OCI-LY7 (cell line): ENCODE results near the gene EDDM13.

Experiments used
- EZH2phosphoT487 ChIP-seq: fragments of 200-600 bp; sonication (generic); IDR thresholded peaks from 2 replicates; pipeline ENCODE4 v1.6.1; 2018; ENCODE audit warnings: low read depth, borderline replicate concordance, mild to moderate bottlenecking, mixed run types, antibody characterized with exemption, low read length, moderate library complexity, mixed read lengths
- TF ChIP-seq, protein P1 (sequence below): fragments of 200-600 bp; sonication (generic); conservative IDR thresholded peaks from 2 replicates; pipeline ENCODE4 v1.5.1; 2014; ENCODE audit warnings: mild to moderate bottlenecking, antibody characterized with exemption, low read length, moderate library complexity, mixed read lengths

DNA sequence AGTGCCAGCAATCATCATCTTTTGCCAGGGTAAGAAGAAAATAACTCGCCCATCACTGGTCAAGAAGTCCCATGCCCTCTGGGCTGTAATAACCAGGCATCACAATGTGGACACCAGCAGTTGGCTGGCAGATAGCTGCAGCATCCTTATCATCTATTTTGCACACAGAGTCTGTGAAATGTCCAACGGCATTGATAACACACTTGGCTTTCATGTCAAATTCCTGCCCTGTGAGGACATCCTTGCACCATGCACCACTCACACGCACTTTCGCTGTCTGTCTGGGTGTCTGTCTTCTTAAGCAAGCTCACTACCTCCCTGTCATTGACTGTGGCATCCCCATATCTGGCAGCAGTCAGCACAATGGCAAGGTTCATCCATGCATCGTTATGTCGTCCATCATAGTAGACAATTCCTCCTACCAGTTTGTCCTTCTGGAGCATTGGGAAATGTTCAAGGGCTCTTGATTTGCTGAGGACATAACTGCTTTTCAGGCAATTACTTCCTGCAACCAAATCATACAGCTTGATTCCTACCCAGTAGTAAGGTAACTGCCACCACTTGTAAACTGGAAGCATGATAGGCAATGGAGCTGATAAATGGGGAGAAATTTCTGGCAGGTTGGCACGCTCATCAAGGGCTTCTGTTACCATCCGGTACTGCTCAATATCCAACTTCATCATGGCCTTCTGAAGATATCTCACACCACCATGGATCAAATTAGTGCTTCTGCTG is 48.9 kb downstream of the EDDM13 start:
- TF ChIP-seq, protein P1, sequence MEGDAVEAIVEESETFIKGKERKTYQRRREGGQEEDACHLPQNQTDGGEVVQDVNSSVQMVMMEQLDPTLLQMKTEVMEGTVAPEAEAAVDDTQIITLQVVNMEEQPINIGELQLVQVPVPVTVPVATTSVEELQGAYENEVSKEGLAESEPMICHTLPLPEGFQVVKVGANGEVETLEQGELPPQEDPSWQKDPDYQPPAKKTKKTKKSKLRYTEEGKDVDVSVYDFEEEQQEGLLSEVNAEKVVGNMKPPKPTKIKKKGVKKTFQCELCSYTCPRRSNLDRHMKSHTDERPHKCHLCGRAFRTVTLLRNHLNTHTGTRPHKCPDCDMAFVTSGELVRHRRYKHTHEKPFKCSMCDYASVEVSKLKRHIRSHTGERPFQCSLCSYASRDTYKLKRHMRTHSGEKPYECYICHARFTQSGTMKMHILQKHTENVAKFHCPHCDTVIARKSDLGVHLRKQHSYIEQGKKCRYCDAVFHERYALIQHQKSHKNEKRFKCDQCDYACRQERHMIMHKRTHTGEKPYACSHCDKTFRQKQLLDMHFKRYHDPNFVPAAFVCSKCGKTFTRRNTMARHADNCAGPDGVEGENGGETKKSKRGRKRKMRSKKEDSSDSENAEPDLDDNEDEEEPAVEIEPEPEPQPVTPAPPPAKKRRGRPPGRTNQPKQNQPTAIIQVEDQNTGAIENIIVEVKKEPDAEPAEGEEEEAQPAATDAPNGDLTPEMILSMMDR: no peak
- no peak for TF ChIP-seq EZH2phosphoT487
